HepG2 (cell line): ENCODE measurements around the gene TBCEL. TPM values are rescaled to one million over a fixed set of nuclear protein-coding genes. Genes with fewer than 3 reads are reported as not detected.

ENCODE experiments used
- ATAC-seq: fragments of 200-7000 bp; cut with Tn5 transposase; 3 replicates; pipeline ENCODE4 v1.9.1; 2020; ENCODE audit warnings: mild to moderate bottlenecking, moderate library complexity
- BruUV-seq: library from RNA; stranded (reverse); fragments of 400-500 nt; replicated peaks from 2 replicates; lab custom pipeline; 2021; lab: Mats Ljungman, UMichigan
- CTCF ChIA-PET: fragments of 300-600 bp; formaldehyde crosslinking; extraction: SDS; loops from one replicate; lab custom pipeline; 2021; ENCODE audit warnings: low total read pairs, inconsistent platforms, low intra/inter-chr PET ratio; lab: Yijun Ruan, JAX
- POLR2A ChIA-PET: fragments of 350-600 bp; sonication (Branson Sonifier 250); formaldehyde crosslinking; loops from one replicate; lab custom pipeline; 2020; ENCODE audit warnings: antibody characterized with exemption, inconsistent platforms; lab: Yijun Ruan, JAX
- DNase-seq: peaks from one replicate; pipeline ENCODE4 v3.0.0-alpha.2; 2015; ENCODE audit warnings: low spot score
- FAIRE-seq: peaks from 3 replicates; lab custom pipeline; 2011; peaks lifted over from hg19 to GRCh38; lab: Jason Lieb, UNC
- H2AFZ ChIP-seq: one replicate; pipeline ENCODE4 v1.6.1; 2011; ENCODE audit warnings: low read length, inconsistent platforms
- H3K27ac ChIP-seq: fragments of 300-600 bp; 3 replicates; pipeline ENCODE4 v1.8.0; 2011; ENCODE audit warnings: mixed run types, mild to moderate bottlenecking, mixed read lengths, low read length, inconsistent platforms; ENCODE audit not compliant: insufficient read depth; ENCODE audit errors: extremely low read length
- H3K27me3 ChIP-seq, 2 experiments: fragments of 200-600 bp in 1 of 2; 2 replicates in 1 of 2; 3 replicates in 1 of 2; pipeline versions ENCODE4 v1.6.0 to v1.8.0; 2011; ENCODE audit warnings: low read length in 2 of 2, mild to moderate bottlenecking in 2 of 2, moderate library complexity in 2 of 2, inconsistent platforms in 1 of 2; ENCODE audit not compliant: insufficient read depth in 2 of 2, control insufficient read depth in 1 of 2
- H3K36me3 ChIP-seq, 2 experiments: fragments of 200-600 bp in 1 of 2; replicated peaks in 1 of 2; 2 replicates in 1 of 2; 3 replicates in 1 of 2; pipeline versions ENCODE4 v1.5.1 to v1.8.0; 2011; ENCODE audit warnings: low read length in 2 of 2, inconsistent platforms in 1 of 2; ENCODE audit not compliant: insufficient read depth in 2 of 2, control insufficient read depth in 1 of 2
- H3K4me1 ChIP-seq: 2 replicates; pipeline ENCODE4 v1.5.1; 2012; ENCODE audit warnings: low read length, inconsistent platforms; ENCODE audit not compliant: insufficient read depth
- H3K4me2 ChIP-seq: 2 replicates; pipeline ENCODE4 v1.6.0; 2011; ENCODE audit warnings: low read depth, low read length, inconsistent platforms
- H3K4me3 ChIP-seq, 3 experiments: fragments of 200-600 bp in 1 of 3; sonication (generic), shearing (Covaris generic) in 1 of 3; replicated peaks in 1 of 3; 2 replicates each; pipeline ENCODE4 v1.5.1; 2011 to 2016; ENCODE audit warnings: low read length in 3 of 3, inconsistent platforms in 2 of 3, low read depth in 2 of 3, mild to moderate bottlenecking in 2 of 3, control low read depth in 1 of 3, mixed read lengths in 1 of 3; ENCODE audit not compliant: insufficient read depth in 1 of 3
- H3K79me2 ChIP-seq: one replicate; pipeline ENCODE4 v1.6.1; 2011; ENCODE audit warnings: low read length, inconsistent platforms; ENCODE audit not compliant: insufficient read depth
- H3K9ac ChIP-seq: 2 replicates; pipeline ENCODE4 v1.6.0; 2011; ENCODE audit warnings: mild to moderate bottlenecking, low read depth, low read length, inconsistent platforms; ENCODE audit not compliant: insufficient read depth
- H3K9me3 ChIP-seq: 2 replicates; pipeline ENCODE4 v1.5.1; 2012; ENCODE audit warnings: mild to moderate bottlenecking, low read length
- H4K20me1 ChIP-seq: 2 replicates; pipeline ENCODE4 v1.6.0; 2011; ENCODE audit warnings: inconsistent platforms, mild to moderate bottlenecking, low read length, moderate library complexity; ENCODE audit not compliant: insufficient read depth
- BCLAF1 ChIP-seq: fragments of 450-650 bp; IDR thresholded peaks from 2 replicates; pipeline ENCODE4 v1.6.1; 2017; ENCODE audit warnings: mild to moderate bottlenecking
- CTCF ChIP-seq: sonication (generic); formaldehyde crosslinking; IDR thresholded peaks from 2 replicates; pipeline ENCODE4 v1.5.0; 2020; ENCODE audit warnings: mild to moderate bottlenecking, missing genetic modification reagents, moderate library complexity
- FOXP1 ChIP-seq, 2 experiments: fragments of 450-650 bp in 1 of 2; IDR thresholded peaks; 2 replicates each; pipeline ENCODE4 v1.6.1; 2017 to 2018; ENCODE audit warnings: antibody characterized with exemption in 1 of 2
- SAFB2 ChIP-seq: sonication (generic); formaldehyde crosslinking; IDR thresholded peaks from 2 replicates; pipeline ENCODE4 v1.5.1; 2020; ENCODE audit warnings: missing genetic modification reagents, low read depth, mild to moderate bottlenecking, borderline replicate concordance
- STAG1 ChIP-seq: sonication (generic); formaldehyde crosslinking; IDR thresholded peaks from 2 replicates; pipeline ENCODE4 v1.4.0; 2020; ENCODE audit warnings: missing genetic modification reagents
- ZBTB20 ChIP-seq: sonication (generic); formaldehyde crosslinking; IDR thresholded peaks from 2 replicates; pipeline ENCODE4 v1.8.1; 2023; ENCODE audit warnings: missing genetic modification reagents, low read depth, mild to moderate bottlenecking, borderline replicate concordance
- ZNF296 ChIP-seq: sonication (generic); formaldehyde crosslinking; conservative IDR thresholded peaks from 2 replicates; pipeline ENCODE4 v1.5.0; 2020; ENCODE audit warnings: mild to moderate bottlenecking, missing genetic modification reagents
- ZNF510 ChIP-seq: sonication (generic); formaldehyde crosslinking; IDR thresholded peaks from 2 replicates; pipeline ENCODE4 v1.4.0; 2020; ENCODE audit warnings: low read depth, mild to moderate bottlenecking, missing genetic modification reagents
- WGBS: methylation state at CpG from one replicate; pipeline ENCODE4 v1.1.6; 2017; ENCODE audit warnings: low lambda C conversion rate; 5-methylcytosine and 5-hydroxymethylcytosine counted together
- in situ Hi-C: cut with HindIII; loops from 2 replicates; pipeline ENCODE4 v1.10.0; 2017; ENCODE audit warnings: low pct_unique_long_range_greater_than_20kb; ENCODE audit not compliant: extremely low pct_ligation_motif_present
- intact Hi-C: fragments of 100-400 bp; cut with micrococcal nuclease; formaldehyde crosslinking; loops from one replicate; pipeline ENCODE4 v1.10.0; 2022; ENCODE audit not compliant: unreplicated experiment
- polyA plus RNA-seq, 8 experiments: library from polyadenylated mRNA; depleted of rRNA in 3 of 8; stranded (reverse) in 7 of 8; unstranded in 1 of 8; fragments of >200 nt; fragmentation: Illumina TruSeq in 4 of 8; extraction: Trizol in 4 of 8; gene quantifications; 2 replicates each; pipeline versions ENCODE4 v1.2.1 to v1.2.3, GENCODE V29; 2011 to 2016; ENCODE audit warnings: low read depth in 4 of 8, missing spikeins in 1 of 8, mixed read lengths in 1 of 8; ENCODE audit not compliant: insufficient read depth in 1 of 8
- total RNA-seq, 5 experiments: library from RNA; depleted of rRNA; stranded (reverse); fragments of >200 nt; fragmentation: Illumina TruSeq; extraction: Trizol; gene quantifications; 2 replicates each; pipeline ENCODE4 v1.2.3, GENCODE V29; 2016; ENCODE audit warnings: low read depth in 1 of 5

The TBCEL gene
- total and polyA plus RNA-seq, 2 of the 13 experiments (the other 11 are each of a cell fraction or from before 2014, with no cell fraction given) = 6.1 to 12.5 TPM

- intact Hi-C loops = no loop called here
- DNase-seq = no peak
- ChIA-PET CTCF (no interaction called here), POLR2A (no interaction called here)
- Histone ChIP-seq H3K36me3 (no peaks in the 10 kb centered on the region), H3K9me3 (no peaks in the 10 kb centered on the region), H2AFZ (no peak overlapping the region), H3K4me2 (no peak overlapping the region), H3K4me3 (no peak overlapping the region), H3K27me3 (no peaks in the 10 kb centered on the region), H4K20me1 (no peaks in the 10 kb centered on the region), H3K4me1 (no peaks in the 10 kb centered on the region), H3K9ac (no peak overlapping the region), H3K27ac (no peak overlapping the region), H3K79me2 (no peaks in the 10 kb centered on the region)
- ATAC-seq = no peak
- TF ChIP-seq ZNF510 (CRISPR knock-in tag) (no peak), ZBTB20 (CRISPR knock-in tag) (no peak), ZNF296 (CRISPR knock-in tag) (no peak), FOXP1 (IDR thresholded peaks at IDR 0.05) (no peak), FOXP1 (CRISPR knock-in tag; IDR thresholded peaks at IDR 0.05) (no peak), SAFB2 (CRISPR knock-in tag) (no peak), BCLAF1 (no peak), CTCF (CRISPR knock-in tag) (peak; percentile 17; the same call in 1 of the 2 replicates), STAG1 (0 out of 2 replicates have a peak, but pooled peaks have one; percentile 6)
- 40% methylated on average over 6 of the region's 6 CpGs for WGBS
- in situ Hi-C loops = no loop called here
- no peak for FAIRE-seq
- BruUV-seq = no TSS peak
These were observed 81.7 kb downstream of the TBCEL start for GRCh38 chr11:121105481-121106195.
